ENCODE results near the gene DAP3. TPM values are rescaled to one million over a fixed set of nuclear protein-coding genes. Genes with fewer than 3 reads are reported as not detected.

The DAP3 gene
- polyA plus RNA-seq, 2 of the 4 experiments (the other 2 are of a cell fraction), result 96.3 to 171 TPM

- no peak for TF ChIP-seq CBX2 (IDR thresholded peaks at IDR 0.05; ENCODE audit: borderline replicate concordance, low read depth)
- no peak for TF ChIP-seq FOXS1 (CRISPR knock-in tag; IDR thresholded peaks at IDR 0.05)
- TF ChIP-seq MAX (IDR thresholded peaks at IDR 0.05), result no peak
- TF ChIP-seq NR3C1 (IDR thresholded peaks at IDR 0.05), result no peak
- TF ChIP-seq EHMT2 (IDR thresholded peaks at IDR 0.05; ENCODE audit: low read depth), result no peak
- no peak for TF ChIP-seq RARB (CRISPR knock-in tag; IDR thresholded peaks at IDR 0.05)
- TF ChIP-seq BHLHE40 (IDR thresholded peaks at IDR 0.05; ENCODE audit: low read depth, low read length), result no peak
- TF ChIP-seq FOSB (CRISPR knock-in tag; IDR thresholded peaks at IDR 0.05), result no peak
- no peak for TF ChIP-seq SMC3 (IDR thresholded peaks at IDR 0.05)
- no peak for TF ChIP-seq CHD4 (IDR thresholded peaks at IDR 0.05; ENCODE audit: borderline replicate concordance)
- TF ChIP-seq RCOR1 (IDR thresholded peaks at IDR 0.05; ENCODE audit: low read depth, low read length), result no peak
- TF ChIP-seq, protein P1, sequence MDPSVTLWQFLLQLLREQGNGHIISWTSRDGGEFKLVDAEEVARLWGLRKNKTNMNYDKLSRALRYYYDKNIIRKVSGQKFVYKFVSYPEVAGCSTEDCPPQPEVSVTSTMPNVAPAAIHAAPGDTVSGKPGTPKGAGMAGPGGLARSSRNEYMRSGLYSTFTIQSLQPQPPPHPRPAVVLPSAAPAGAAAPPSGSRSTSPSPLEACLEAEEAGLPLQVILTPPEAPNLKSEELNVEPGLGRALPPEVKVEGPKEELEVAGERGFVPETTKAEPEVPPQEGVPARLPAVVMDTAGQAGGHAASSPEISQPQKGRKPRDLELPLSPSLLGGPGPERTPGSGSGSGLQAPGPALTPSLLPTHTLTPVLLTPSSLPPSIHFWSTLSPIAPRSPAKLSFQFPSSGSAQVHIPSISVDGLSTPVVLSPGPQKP (IDR thresholded peaks at IDR 0.05; ENCODE audit: low read depth, low read length), result no peak
- TF ChIP-seq RNF2 (IDR thresholded peaks at IDR 0.05; ENCODE audit: borderline replicate concordance, low read depth), result no peak
- TF ChIP-seq JUN (IDR thresholded peaks at IDR 0.05), result no peak
- peak overlapping the region; percentile 76 for H3K4me2 ChIP-seq
- H3K4me1 ChIP-seq, result peaks cover 70% of the 10 kb centered on the region
- POLR2A ChIA-PET, result no interaction called here
- CTCF ChIA-PET, result interaction anchor here (1.5 to 4.9 kb wide), 3 partner anchors 77 to 439 kb away, joined by 3 to 29 read pairs (median 10); partner anchors contain the start of gene THBS3
- no peak overlapping the region for H3K4me3 ChIP-seq
- ATAC-seq, result no peak
- H3K9me3 ChIP-seq, result peaks cover 7% of the 10 kb centered on the region; the same call in 1 of the 3 replicates
- DNase-seq (ENCODE audit: low read depth in 1 of 2, low spot score in 1 of 2), result no peak
- 89% methylated on average over 2 of the region's 2 CpGs for WGBS (ENCODE audit: missing lambda C conversion rate)
- peak overlapping the region in 1 of 2 experiments; percentile 92; a peak in 3 of 6 replicates for H3K27ac ChIP-seq
- no peak for FAIRE-seq
These were observed 42.6 kb upstream of the DAP3 start for GRCh38 chr1:155646307-155646706.

GRCh38 chr1:155648207-155649147 lies 40.4 kb upstream of the DAP3 start:
- peak overlapping the region; percentile 81 to 92 for H3K27ac ChIP-seq
- H3K4me3 ChIP-seq, result peak overlapping the region; percentile 36
- ChIA-PET CTCF (interaction anchor here (0.5 to 4.9 kb wide), 24 partner anchors 8 to 559 kb away, joined by 3 to 29 read pairs (median 4); partner anchors contain the start of gene THBS3), POLR2A (interaction anchor here (0.7 to 1.0 kb wide), 4 partner anchors 39 to 441 kb away, joined by 3 to 11 read pairs (median 4); no protein-coding TSS in a partner anchor)
- WGBS (ENCODE audit: missing lambda C conversion rate), result 38% methylated on average over 11 of the region's 11 CpGs
- peak; percentile 70 for FAIRE-seq
- peaks cover 67% of the 10 kb centered on the region for H3K4me1 ChIP-seq
- ATAC-seq, result peak; percentile 93 to 96
- DNase-seq (ENCODE audit: low read depth in 1 of 2, low spot score in 1 of 2), result peak; percentile 85 to 87
- peak overlapping the region; percentile 76 for H3K4me2 ChIP-seq
- peaks cover 2% of the 10 kb centered on the region; the same call in 1 of the 3 replicates for H3K9me3 ChIP-seq
- TF ChIP-seq SMC3 (IDR thresholded peaks at IDR 0.05), result peak; percentile 70
- peak; percentile 81; the same call in 1 of the 2 replicates for TF ChIP-seq GATA3 (IDR thresholded peaks at IDR 0.05; ENCODE audit: borderline replicate concordance)
- TF ChIP-seq HOXA7 (CRISPR knock-in tag; IDR thresholded peaks at IDR 0.05), result no peak
- TF ChIP-seq FOSL2 (IDR thresholded peaks at IDR 0.05), result no peak
- TF ChIP-seq FOSL2 (CRISPR knock-in tag; IDR thresholded peaks at IDR 0.05), result peak; percentile 72
- peak; percentile 26; the same call in 1 of the 2 replicates for TF ChIP-seq JUNB (IDR thresholded peaks at IDR 0.05)
- no peak for TF ChIP-seq ZSCAN20 (CRISPR knock-in tag; IDR thresholded peaks at IDR 0.05)
- no peak for TF ChIP-seq MAFK (IDR thresholded peaks at IDR 0.05; ENCODE audit: partially characterized antibody)
- no peak for TF ChIP-seq CBX2 (IDR thresholded peaks at IDR 0.05; ENCODE audit: borderline replicate concordance, low read depth)
- no peak for TF ChIP-seq E2F6 (IDR thresholded peaks at IDR 0.05; ENCODE audit: borderline replicate concordance, low read depth)
- TF ChIP-seq RAD21 (conservative IDR thresholded peaks at IDR 0.05 in 1 of 2, IDR thresholded peaks at IDR 0.05 in 1 of 2), result peak; percentile 84 to 85
- TF ChIP-seq ESRRA (IDR thresholded peaks at IDR 0.05; ENCODE audit: borderline replicate concordance, low read length), result no peak
- TF ChIP-seq, protein P2, sequence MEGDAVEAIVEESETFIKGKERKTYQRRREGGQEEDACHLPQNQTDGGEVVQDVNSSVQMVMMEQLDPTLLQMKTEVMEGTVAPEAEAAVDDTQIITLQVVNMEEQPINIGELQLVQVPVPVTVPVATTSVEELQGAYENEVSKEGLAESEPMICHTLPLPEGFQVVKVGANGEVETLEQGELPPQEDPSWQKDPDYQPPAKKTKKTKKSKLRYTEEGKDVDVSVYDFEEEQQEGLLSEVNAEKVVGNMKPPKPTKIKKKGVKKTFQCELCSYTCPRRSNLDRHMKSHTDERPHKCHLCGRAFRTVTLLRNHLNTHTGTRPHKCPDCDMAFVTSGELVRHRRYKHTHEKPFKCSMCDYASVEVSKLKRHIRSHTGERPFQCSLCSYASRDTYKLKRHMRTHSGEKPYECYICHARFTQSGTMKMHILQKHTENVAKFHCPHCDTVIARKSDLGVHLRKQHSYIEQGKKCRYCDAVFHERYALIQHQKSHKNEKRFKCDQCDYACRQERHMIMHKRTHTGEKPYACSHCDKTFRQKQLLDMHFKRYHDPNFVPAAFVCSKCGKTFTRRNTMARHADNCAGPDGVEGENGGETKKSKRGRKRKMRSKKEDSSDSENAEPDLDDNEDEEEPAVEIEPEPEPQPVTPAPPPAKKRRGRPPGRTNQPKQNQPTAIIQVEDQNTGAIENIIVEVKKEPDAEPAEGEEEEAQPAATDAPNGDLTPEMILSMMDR (IDR thresholded peaks at IDR 0.05), result peak; percentile 77
- no peak for TF ChIP-seq KDM5A (IDR thresholded peaks at IDR 0.05)
- peak; percentile 36 to 88; a peak in 3 of 4 replicates for TF ChIP-seq CEBPB (IDR thresholded peaks at IDR 0.05)
- no peak for TF ChIP-seq NPAS2 (CRISPR knock-in tag; IDR thresholded peaks at IDR 0.05; ENCODE audit: borderline replicate concordance)
- no peak for TF ChIP-seq CHD4 (IDR thresholded peaks at IDR 0.05; ENCODE audit: borderline replicate concordance)
- TF ChIP-seq ZFP36 (IDR thresholded peaks at IDR 0.05; ENCODE audit: borderline replicate concordance, partially characterized antibody), result no peak
- TF ChIP-seq HDAC2 (IDR thresholded peaks at IDR 0.05), result no peak
- peak; percentile 59 for TF ChIP-seq MAX (IDR thresholded peaks at IDR 0.05)
- no peak for TF ChIP-seq TFCP2L1 (CRISPR knock-in tag; IDR thresholded peaks at IDR 0.05)
- no peak for TF ChIP-seq RNF2 (IDR thresholded peaks at IDR 0.05; ENCODE audit: borderline replicate concordance, low read depth)
- TF ChIP-seq ZC3H11A (IDR thresholded peaks at IDR 0.05), result no peak
